HL-60 (cell line): ENCODE results near the gene SLC25A25.
A peak's percentile ranks its signal among the peaks of the same experiment; 100 is the strongest.

Experiments used
- DNase-seq, 2 experiments: peaks; one replicate each; pipeline ENCODE4 v3.0.0-alpha.2; 2010 to 2020; ENCODE audit warnings: low read depth in 1 of 2, low spot score in 1 of 2
- H3K27ac ChIP-seq: fragments of 250-450 bp; sonication (Bioruptor Pico); replicated peaks from 2 replicates; pipeline ENCODE4 v1.5.1; 2020; ENCODE audit warnings: mild to moderate bottlenecking, moderate library complexity
- H3K27me3 ChIP-seq: fragments of 250-450 bp; sonication (Bioruptor Pico); 2 replicates; pipeline ENCODE4 v1.5.1; 2021; ENCODE audit warnings: mild to moderate bottlenecking, moderate library complexity; ENCODE audit not compliant: insufficient read depth, poor library complexity, severe bottlenecking
- H3K4me3 ChIP-seq: replicated peaks from 2 replicates; pipeline ENCODE4 v1.5.1; 2011; ENCODE audit warnings: mild to moderate bottlenecking, control low read depth, low read length; ENCODE audit not compliant: insufficient read depth
- GABPA ChIP-seq: IDR thresholded peaks from 2 replicates; pipeline ENCODE4 v1.6.1; 2012; ENCODE audit warnings: low read depth
- POLR2AphosphoS5 ChIP-seq: IDR thresholded peaks from 2 replicates; pipeline ENCODE4 v1.6.1; 2012; ENCODE audit warnings: low read depth
- SPI1 ChIP-seq: IDR thresholded peaks from 2 replicates; pipeline ENCODE4 v1.6.1; 2012; ENCODE audit warnings: low read depth, mild to moderate bottlenecking, borderline replicate concordance
- TF ChIP-seq, protein P1 (sequence below): IDR thresholded peaks from 2 replicates; pipeline ENCODE4 v1.6.1; 2012; ENCODE audit warnings: low read depth; ENCODE audit not compliant: insufficient replicate concordance
- TF ChIP-seq, protein P2 (sequence below): IDR thresholded peaks from one replicate; pipeline ENCODE4 v1.5.1; 2011; ENCODE audit warnings: low read length, control low read depth, inconsistent platforms; ENCODE audit not compliant: insufficient read depth

SLC25A25 gene

DNA sequence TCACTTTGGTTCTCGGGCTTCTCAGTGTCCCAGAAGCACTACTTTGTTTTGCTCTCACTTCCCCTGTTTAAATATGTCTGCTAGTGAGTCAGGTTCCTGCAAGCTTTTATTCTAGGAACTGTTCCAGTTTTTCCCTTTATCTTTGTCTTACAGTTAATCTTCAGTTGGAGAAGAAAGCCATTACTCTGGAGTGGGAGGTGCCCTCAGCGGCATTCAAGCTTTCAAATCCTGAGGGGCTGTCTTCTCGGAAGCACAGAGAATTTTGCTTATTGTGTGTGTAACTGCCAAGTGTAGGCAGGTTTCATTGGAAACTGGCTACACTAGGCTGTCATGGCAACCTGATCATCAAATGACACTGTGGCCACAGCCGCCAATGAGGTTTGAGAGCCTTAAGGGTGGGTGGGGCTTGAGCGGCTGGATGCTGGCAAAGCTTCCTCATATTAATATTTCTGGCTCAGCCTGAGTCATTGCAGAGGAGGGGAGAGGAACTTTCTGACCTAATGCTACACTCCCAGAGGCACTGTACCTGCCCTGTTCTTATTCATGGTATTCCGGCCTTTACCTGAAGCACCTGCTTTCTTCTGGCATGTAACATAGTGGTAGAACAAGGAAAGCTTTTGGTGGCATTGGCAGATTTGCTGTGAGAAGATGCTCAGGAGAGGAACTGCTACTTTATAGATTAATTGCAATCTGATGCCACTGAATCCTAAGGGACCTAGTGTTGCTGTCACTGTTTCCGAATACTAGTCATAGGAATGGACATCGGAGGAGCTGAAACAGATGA, 26.3 kb downstream of the SLC25A25 start:
- TF ChIP-seq SPI1: peak; percentile 1; the same call in 1 of the 2 replicates
- TF ChIP-seq, protein P1, sequence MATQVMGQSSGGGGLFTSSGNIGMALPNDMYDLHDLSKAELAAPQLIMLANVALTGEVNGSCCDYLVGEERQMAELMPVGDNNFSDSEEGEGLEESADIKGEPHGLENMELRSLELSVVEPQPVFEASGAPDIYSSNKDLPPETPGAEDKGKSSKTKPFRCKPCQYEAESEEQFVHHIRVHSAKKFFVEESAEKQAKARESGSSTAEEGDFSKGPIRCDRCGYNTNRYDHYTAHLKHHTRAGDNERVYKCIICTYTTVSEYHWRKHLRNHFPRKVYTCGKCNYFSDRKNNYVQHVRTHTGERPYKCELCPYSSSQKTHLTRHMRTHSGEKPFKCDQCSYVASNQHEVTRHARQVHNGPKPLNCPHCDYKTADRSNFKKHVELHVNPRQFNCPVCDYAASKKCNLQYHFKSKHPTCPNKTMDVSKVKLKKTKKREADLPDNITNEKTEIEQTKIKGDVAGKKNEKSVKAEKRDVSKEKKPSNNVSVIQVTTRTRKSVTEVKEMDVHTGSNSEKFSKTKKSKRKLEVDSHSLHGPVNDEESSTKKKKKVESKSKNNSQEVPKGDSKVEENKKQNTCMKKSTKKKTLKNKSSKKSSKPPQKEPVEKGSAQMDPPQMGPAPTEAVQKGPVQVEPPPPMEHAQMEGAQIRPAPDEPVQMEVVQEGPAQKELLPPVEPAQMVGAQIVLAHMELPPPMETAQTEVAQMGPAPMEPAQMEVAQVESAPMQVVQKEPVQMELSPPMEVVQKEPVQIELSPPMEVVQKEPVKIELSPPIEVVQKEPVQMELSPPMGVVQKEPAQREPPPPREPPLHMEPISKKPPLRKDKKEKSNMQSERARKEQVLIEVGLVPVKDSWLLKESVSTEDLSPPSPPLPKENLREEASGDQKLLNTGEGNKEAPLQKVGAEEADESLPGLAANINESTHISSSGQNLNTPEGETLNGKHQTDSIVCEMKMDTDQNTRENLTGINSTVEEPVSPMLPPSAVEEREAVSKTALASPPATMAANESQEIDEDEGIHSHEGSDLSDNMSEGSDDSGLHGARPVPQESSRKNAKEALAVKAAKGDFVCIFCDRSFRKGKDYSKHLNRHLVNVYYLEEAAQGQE: no peak
- no peak for TF ChIP-seq POLR2AphosphoS5
- TF ChIP-seq, protein P2, sequence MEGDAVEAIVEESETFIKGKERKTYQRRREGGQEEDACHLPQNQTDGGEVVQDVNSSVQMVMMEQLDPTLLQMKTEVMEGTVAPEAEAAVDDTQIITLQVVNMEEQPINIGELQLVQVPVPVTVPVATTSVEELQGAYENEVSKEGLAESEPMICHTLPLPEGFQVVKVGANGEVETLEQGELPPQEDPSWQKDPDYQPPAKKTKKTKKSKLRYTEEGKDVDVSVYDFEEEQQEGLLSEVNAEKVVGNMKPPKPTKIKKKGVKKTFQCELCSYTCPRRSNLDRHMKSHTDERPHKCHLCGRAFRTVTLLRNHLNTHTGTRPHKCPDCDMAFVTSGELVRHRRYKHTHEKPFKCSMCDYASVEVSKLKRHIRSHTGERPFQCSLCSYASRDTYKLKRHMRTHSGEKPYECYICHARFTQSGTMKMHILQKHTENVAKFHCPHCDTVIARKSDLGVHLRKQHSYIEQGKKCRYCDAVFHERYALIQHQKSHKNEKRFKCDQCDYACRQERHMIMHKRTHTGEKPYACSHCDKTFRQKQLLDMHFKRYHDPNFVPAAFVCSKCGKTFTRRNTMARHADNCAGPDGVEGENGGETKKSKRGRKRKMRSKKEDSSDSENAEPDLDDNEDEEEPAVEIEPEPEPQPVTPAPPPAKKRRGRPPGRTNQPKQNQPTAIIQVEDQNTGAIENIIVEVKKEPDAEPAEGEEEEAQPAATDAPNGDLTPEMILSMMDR: no peak
- Histone ChIP-seq H3K27me3 (no peaks in the 10 kb centered on the region), H3K27ac (peak overlapping the region; percentile 86), H3K4me3 (no peak overlapping the region)
- DNase-seq: peak; percentile 67 to 93

DNA sequence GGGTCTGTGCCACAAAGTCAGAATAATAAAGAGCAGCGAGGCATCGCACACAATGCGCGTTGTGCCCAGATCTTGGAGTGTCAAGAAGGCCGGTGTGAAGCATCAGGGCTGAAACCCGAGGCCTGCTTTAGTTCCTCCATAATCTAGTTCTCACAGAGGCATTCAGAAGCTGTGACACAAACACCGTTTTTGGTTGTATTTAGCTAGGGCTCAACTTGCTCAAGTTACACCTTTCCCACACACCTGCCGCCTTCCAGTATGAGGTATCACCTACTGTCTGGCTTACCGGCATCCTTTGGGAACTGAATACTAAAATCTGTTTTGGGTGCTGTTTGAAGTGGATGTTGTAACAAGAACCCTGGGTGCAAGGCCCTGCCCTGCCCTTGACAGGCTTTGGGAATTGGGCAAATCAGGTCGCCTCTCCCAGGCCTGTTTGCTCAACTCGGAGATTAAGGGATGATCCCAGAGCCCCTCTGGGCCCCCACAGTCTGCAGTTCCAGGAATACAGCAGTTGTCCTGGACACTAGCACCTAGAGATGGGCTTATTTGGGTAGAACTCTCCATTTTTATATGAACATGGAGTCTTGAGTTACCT, 27.0 kb downstream of the SLC25A25 start:
- H3K27me3 ChIP-seq: no peaks in the 10 kb centered on the region
- no peak for DNase-seq
- TF ChIP-seq, protein P1: no peak
- TF ChIP-seq GABPA (no peak), SPI1 (no peak), POLR2AphosphoS5 (no peak)
- TF ChIP-seq, protein P2: no peak
- no peak overlapping the region for H3K4me3 ChIP-seq
- peak overlapping the region; percentile 86 for H3K27ac ChIP-seq

DNA sequence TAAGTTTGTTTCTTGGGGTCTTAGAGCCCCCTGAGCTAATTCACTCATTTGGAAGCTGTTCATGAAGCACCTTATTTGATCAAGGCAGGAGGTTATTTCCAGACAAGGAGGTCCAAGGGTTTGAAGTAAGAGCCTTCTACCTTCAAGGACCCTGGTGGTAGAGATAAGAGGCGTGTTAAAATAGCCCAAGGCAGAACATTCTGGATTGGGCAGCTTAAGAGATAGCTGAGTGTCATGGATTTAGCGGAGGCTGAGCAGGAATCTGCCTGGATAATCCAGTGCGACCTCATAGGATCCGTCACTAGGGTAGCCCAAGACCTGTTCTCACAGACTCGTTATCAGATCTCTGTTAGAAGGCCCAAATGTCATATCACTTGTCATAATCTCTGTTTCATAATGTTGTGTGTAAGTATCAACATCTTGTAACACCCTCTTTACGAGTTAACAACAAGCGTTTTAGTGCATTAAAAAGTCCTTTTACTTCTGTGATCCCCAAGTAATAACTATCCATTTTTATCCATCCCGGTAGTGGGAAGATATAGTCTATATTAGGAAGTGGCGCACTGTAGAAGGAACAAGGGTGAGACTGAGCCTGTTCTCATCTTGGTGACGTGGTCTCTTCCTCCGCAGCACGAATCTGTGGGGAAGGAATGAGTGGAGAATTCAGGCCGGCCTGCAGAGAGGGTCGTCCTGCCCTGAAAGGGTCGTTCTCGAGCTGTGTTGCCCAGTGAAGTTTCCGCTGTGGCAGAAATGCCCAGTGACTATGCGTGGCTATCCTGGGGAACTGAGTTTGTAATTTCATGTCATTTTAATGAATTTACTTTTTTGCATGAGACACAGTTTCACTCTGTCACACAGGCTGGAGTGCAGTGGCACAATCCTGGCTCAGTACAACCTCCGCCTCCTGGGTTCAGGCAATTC, 28.8 kb downstream of the SLC25A25 start:
- no peak overlapping the region for H3K27ac ChIP-seq
- DNase-seq: no peak
- TF ChIP-seq GABPA (no peak), POLR2AphosphoS5 (no peak), SPI1 (no peak)
- TF ChIP-seq, protein P1: no peak
- TF ChIP-seq, protein P2: no peak
- no peaks in the 10 kb centered on the region for H3K27me3 ChIP-seq
- H3K4me3 ChIP-seq: no peak overlapping the region
